Colonic mucosa (tissue), 4 donors: ENCODE measurements around the gene SFTPD. TPM values are rescaled to one million over a fixed set of nuclear protein-coding genes. Genes with fewer than 3 reads are reported as not detected.

ENCODE experiments used
- DNase-seq: peaks from one replicate; pipeline ENCODE4 v3.0.0-alpha.2; 2020
- H3K27ac ChIP-seq: fragments of 200-600 bp; one replicate; pipeline ENCODE4 v1.8.0; 2021
- H3K27me3 ChIP-seq: fragments of 200-600 bp; one replicate; pipeline ENCODE4 v1.8.0; 2021
- H3K36me3 ChIP-seq: fragments of 200-600 bp; one replicate; pipeline ENCODE4 v1.8.0; 2021
- H3K4me1 ChIP-seq: fragments of 200-600 bp; one replicate; pipeline ENCODE4 v1.8.0; 2021; ENCODE audit warnings: mild to moderate bottlenecking
- H3K4me3 ChIP-seq: fragments of 200-600 bp; one replicate; pipeline ENCODE4 v1.8.0; 2021
- H3K9ac ChIP-seq, 2 donors: one replicate each; pipeline ENCODE4 v1.7.0; 2013; ENCODE audit warnings: control low read depth in 2 of 2, low read depth in 2 of 2, low read length in 2 of 2
- H3K9me3 ChIP-seq: fragments of 200-600 bp; one replicate; pipeline ENCODE4 v1.8.0; 2021
- intact Hi-C: fragments of 100-400 bp; cut with DNase I; formaldehyde crosslinking; loops from one replicate; pipeline ENCODE4 v1.14.1; 2022
- total RNA-seq, 2 donors: library from RNA; stranded (reverse); fragmentation: NEBNext Ultra II Directional in 1 of 2; extraction: Animal tissue kit (Norgen Biotek cat#: 25700) in 1 of 2; gene quantifications; one replicate each; pipeline ENCODE4 v1.2.1, GENCODE V29; 2021
- TF ChIP-seq, protein P1 (sequence below): fragments of 200-600 bp; IDR thresholded peaks from one replicate; pipeline ENCODE4 v1.8.0; 2022; ENCODE audit warnings: antibody characterized with exemption, mild to moderate bottlenecking
- donor health status: healthy.
- donor health status: DM: no; HTN: no; CAD: no.
- donor health status: DM: no; HTN: no; CAD: no.

SFTPD gene
- total RNA-seq, 2 donors from 2014 or later = 0.27 to 0.67 TPM

DNA sequence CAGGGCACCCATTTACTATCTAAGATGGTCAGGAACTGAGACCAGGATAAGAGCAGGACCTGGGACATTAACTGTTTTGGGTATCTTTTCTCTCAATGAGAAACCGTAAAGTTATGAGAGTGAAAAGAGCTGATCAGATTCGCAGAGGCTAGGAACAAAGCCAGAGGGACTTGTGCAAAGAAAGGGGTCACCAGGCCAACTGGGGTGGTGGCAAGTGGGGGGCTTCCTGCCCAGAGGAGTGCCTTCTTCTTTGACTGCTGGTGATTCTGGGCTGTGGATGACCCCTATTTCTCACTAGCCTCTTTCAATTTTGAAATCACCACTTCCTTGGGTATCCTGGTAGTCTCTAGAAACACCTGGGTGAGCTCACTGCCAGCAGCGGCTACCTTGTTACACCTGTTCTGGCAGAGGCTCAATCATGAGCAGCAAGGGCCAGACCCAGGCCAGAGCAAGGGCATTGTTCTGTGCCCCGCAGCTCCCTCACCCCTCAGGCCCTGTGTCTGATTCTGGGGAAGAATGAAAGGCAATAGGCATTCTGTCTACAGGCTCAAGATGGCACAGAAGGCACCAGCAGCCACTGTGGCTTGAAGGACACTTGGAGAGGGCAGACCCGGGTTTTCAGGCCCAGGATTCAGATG is 999 bp downstream of the SFTPD start:
- no peak for DNase-seq
- Histone ChIP-seq H3K36me3 (no peaks in the 10 kb centered on the region), H3K9ac (no peak overlapping the region), H3K4me3 (no peak overlapping the region), H3K27ac (no peak overlapping the region), H3K9me3 (no peaks in the 10 kb centered on the region), H3K27me3 (no peaks in the 10 kb centered on the region), H3K4me1 (no peaks in the 10 kb centered on the region)
- TF ChIP-seq, protein P1, sequence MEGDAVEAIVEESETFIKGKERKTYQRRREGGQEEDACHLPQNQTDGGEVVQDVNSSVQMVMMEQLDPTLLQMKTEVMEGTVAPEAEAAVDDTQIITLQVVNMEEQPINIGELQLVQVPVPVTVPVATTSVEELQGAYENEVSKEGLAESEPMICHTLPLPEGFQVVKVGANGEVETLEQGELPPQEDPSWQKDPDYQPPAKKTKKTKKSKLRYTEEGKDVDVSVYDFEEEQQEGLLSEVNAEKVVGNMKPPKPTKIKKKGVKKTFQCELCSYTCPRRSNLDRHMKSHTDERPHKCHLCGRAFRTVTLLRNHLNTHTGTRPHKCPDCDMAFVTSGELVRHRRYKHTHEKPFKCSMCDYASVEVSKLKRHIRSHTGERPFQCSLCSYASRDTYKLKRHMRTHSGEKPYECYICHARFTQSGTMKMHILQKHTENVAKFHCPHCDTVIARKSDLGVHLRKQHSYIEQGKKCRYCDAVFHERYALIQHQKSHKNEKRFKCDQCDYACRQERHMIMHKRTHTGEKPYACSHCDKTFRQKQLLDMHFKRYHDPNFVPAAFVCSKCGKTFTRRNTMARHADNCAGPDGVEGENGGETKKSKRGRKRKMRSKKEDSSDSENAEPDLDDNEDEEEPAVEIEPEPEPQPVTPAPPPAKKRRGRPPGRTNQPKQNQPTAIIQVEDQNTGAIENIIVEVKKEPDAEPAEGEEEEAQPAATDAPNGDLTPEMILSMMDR = no peak
- intact Hi-C loops = no loop called here

DNA sequence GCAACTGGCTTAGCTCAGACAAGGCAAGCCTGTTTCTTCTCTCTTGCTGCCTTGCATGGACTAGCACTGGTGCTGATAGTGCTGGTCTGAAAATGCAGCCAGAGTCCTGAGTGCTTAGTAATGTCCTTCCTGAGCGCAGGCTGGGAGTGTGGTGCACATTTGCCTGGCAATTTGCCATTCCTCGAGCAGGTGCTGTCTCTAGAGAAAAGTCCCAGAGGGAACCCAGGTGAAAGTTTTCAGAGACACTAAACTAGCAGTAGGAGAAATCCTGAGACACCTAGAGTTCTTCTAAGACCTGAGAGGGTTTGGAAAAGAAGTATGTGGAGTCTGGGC is 1.9 kb downstream of the SFTPD start:
- Histone ChIP-seq H3K9ac (no peak overlapping the region), H3K36me3 (no peaks in the 10 kb centered on the region), H3K27me3 (no peaks in the 10 kb centered on the region), H3K4me1 (no peaks in the 10 kb centered on the region), H3K27ac (no peak overlapping the region), H3K9me3 (no peaks in the 10 kb centered on the region), H3K4me3 (no peak overlapping the region)
- TF ChIP-seq, protein P1 = no peak
- intact Hi-C loops = no loop called here
- no peak for DNase-seq

DNA sequence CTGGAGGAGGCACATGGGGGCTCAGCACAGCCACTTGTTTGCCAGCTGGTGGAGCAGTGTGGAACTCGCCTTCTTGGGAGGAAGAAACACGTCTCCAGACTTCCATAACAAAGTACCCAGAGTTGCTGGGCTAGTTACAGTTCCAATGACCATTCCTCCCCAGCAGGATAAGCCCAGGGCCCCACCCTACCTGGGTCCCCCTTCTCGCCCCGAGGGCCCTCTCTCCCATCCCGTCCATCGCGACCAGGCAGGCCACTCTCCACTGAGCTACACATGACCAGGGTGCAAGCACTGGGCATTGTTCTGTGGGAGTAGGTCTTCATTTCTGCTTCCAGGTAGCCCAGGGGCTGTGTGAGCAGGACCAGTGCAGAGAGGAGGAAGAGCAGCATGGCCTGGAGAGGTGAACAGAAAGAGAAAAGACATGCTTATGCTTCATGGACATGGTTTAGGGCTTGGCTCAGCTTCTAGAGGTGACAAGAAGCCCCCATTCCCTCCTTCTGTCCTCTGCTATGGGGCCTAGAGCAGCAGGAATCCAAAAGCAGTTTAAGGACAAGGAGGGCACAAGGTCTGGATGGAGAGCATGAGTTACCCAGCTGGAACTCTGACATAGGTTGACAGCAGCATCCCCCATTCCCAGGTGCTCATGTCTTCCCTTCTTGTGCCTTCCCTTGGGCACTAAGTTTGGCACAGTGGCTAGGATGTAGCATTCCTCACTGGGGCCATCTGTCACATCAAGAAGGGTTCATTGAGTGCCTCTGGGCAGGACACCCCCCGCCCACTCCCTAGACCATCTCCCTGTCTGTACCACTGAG is 2.4 kb downstream of the SFTPD start:
- TF ChIP-seq, protein P1 = no peak
- H3K9ac ChIP-seq = no peak overlapping the region
- intact Hi-C loops = no loop called here

DNA sequence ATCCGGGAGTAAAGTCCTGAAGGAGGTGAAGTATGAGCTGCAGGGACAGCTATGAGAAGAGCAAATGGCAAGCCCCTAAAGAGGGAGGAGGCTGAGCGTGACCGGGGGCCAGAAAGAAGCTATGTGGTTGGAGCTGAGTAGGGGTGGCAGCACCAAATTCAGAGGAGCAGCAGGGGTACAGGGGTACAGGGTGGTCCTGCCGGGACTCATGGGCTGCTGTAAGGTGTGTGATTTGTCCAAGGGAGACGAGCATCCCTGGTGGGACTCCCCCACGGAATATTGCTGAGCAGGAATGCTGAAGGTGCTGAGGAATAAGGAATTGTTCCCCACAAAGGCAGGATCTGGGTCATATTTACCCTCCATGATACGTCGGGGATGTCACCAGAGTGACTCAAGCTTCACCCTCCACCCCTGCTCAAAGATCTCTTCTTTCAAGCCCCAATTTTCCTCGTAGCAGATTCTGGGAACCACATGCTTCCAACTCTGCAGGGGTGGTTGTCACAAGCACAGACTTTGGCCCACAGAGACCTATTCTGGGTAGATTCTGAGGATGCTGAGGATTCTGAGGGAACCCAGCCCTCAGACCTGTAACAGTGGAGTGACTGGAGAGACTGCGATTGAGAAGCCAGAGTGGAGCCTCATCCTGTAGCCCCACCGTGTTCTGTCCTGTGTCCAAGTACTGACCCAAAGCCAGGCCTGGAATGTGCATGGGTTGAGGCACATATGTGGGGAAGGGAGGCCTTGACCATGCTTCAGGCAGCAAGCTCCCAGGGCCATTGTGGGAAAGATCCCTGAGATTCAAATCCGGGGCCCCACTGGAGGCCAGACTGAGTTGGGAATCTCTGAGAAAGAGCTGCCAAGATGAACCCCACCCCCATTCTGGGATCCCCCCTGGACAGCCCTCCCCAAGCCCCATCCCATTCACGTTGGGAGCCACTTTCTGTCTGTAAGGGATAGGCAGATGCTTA is 4.2 kb downstream of the SFTPD start:
- intact Hi-C loops = no loop called here
- Histone ChIP-seq H3K27ac (no peak overlapping the region), H3K4me3 (no peak overlapping the region), H3K27me3 (no peaks in the 10 kb centered on the region), H3K36me3 (no peaks in the 10 kb centered on the region), H3K4me1 (no peaks in the 10 kb centered on the region), H3K9me3 (no peaks in the 10 kb centered on the region), H3K9ac (no peak overlapping the region)
- TF ChIP-seq, protein P1 = no peak
- DNase-seq = peak; percentile 3

More for the DNA sequence above, 2.4 kb downstream of the SFTPD start:
- no peak overlapping the region for H3K27ac ChIP-seq
- H3K9me3 ChIP-seq = no peaks in the 10 kb centered on the region
- no peak overlapping the region for H3K4me3 ChIP-seq
- no peak for DNase-seq
- H3K27me3 ChIP-seq = no peaks in the 10 kb centered on the region
- no peaks in the 10 kb centered on the region for H3K36me3 ChIP-seq
- no peaks in the 10 kb centered on the region for H3K4me1 ChIP-seq

DNA sequence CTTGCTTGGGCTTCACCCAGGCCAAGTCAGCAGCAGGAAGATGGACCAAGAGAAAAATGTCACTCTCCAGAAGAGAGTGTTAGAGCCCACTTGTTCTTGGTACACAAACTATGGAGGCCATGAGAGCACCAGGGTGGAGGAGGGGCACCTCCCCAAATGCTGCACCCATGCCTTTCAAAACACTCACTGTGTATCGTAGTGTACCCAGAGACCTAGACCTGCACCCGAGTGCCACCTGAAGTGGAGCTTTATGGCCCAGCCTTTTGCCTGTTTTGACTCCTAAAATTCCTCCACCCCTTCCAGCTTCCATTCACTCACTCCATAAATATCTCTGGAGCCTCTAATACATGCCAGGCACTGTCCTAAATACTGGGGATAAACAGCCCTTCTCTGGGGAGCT is 5.0 kb downstream of the SFTPD start:
- no peaks in the 10 kb centered on the region for H3K4me1 ChIP-seq
- H3K27me3 ChIP-seq = no peaks in the 10 kb centered on the region
- H3K9ac ChIP-seq = no peak overlapping the region
- H3K27ac ChIP-seq = no peak overlapping the region
- H3K4me3 ChIP-seq = no peak overlapping the region
- no peak for DNase-seq
- H3K36me3 ChIP-seq = no peaks in the 10 kb centered on the region
- intact Hi-C loops = no loop called here
- TF ChIP-seq, protein P1 = no peak
- no peaks in the 10 kb centered on the region for H3K9me3 ChIP-seq
